Neural progenitor cell (in vitro differentiated cells): ENCODE measurements around the gene SAA2. TPM values are rescaled to one million over a fixed set of nuclear protein-coding genes. Genes with fewer than 3 reads are reported as not detected.

Source experiments
- DNase-seq: peaks from one replicate; pipeline ENCODE4 v3.0.0-alpha.2; 2016; ENCODE audit warnings: low spot score
- H2AFZ ChIP-seq: fragments of 200-600 bp; sonication (generic); replicated peaks from 2 replicates; pipeline ENCODE4 v1.6.1; 2016; ENCODE audit warnings: antibody characterized with exemption
- H3F3A ChIP-seq: fragments of 200-600 bp; sonication (generic); 2 replicates; pipeline ENCODE4 v1.6.1; 2016; ENCODE audit warnings: antibody characterized with exemption, low read depth
- H3K27ac ChIP-seq: fragments of 200-600 bp; sonication (generic); 2 replicates; pipeline ENCODE4 v1.5.1; 2016; ENCODE audit warnings: mild to moderate bottlenecking
- H3K27me3 ChIP-seq: fragments of 200-600 bp; sonication (generic); 2 replicates; pipeline ENCODE4 v1.6.1; 2016; ENCODE audit warnings: mild to moderate bottlenecking, moderate library complexity
- H3K36me3 ChIP-seq: fragments of 200-600 bp; sonication (generic); 2 replicates; pipeline ENCODE4 v1.5.1; 2016
- H3K4me1 ChIP-seq: fragments of 200-600 bp; sonication (generic); 2 replicates; pipeline ENCODE4 v1.6.1; 2016; ENCODE audit warnings: mixed run types
- H3K4me2 ChIP-seq: fragments of 200-600 bp; sonication (generic); 2 replicates; pipeline ENCODE4 v1.6.1; 2016
- H3K4me3 ChIP-seq: fragments of 200-600 bp; sonication (generic); 2 replicates; pipeline ENCODE4 v1.5.1; 2016
- H3K79me2 ChIP-seq: fragments of 200-600 bp; sonication (generic); 2 replicates; pipeline ENCODE4 v1.6.1; 2016; ENCODE audit warnings: low read depth
- H3K9ac ChIP-seq: fragments of 200-600 bp; sonication (generic); 2 replicates; pipeline ENCODE4 v1.6.1; 2016
- H3K9me3 ChIP-seq: fragments of 200-600 bp; sonication (generic); 2 replicates; pipeline ENCODE4 v1.5.1; 2016; ENCODE audit warnings: low read depth
- H4K20me1 ChIP-seq: fragments of 200-600 bp; sonication (generic); 2 replicates; pipeline ENCODE4 v1.6.1; 2016; ENCODE audit warnings: low read depth
- H3K27ac Mint-ChIP-seq: 3 replicates; pipeline ENCODE4 v1.8.0; 2021; ENCODE audit warnings: mixed read lengths
- H3K27me3 Mint-ChIP-seq: 2 replicates; pipeline ENCODE4 v1.8.0; 2022; ENCODE audit warnings: low read depth, mild to moderate bottlenecking, inconsistent platforms, moderate library complexity, mixed read lengths; ENCODE audit not compliant: insufficient read depth
- H3K36me3 Mint-ChIP-seq: 3 replicates; pipeline ENCODE4 v1.8.0; 2021; ENCODE audit warnings: mixed read lengths
- H3K4me1 Mint-ChIP-seq: 3 replicates; pipeline ENCODE4 v1.8.0; 2021; ENCODE audit warnings: mixed read lengths
- H3K4me3 Mint-ChIP-seq: 3 replicates; pipeline ENCODE4 v1.8.0; 2021; ENCODE audit warnings: mild to moderate bottlenecking, moderate library complexity, mixed read lengths
- H3K9me3 Mint-ChIP-seq: 3 replicates; pipeline ENCODE4 v1.8.0; 2020; ENCODE audit warnings: mixed read lengths
- EZH2 ChIP-seq: fragments of 200-600 bp; sonication (generic); IDR thresholded peaks from 2 replicates; pipeline ENCODE4 v1.6.1; 2017; ENCODE audit warnings: antibody characterized with exemption, mild to moderate bottlenecking, moderate library complexity
- EZH2phosphoT487 ChIP-seq: fragments of 200-600 bp; sonication (generic); IDR thresholded peaks from 2 replicates; pipeline ENCODE4 v1.6.1; 2017; ENCODE audit warnings: antibody characterized with exemption
- total RNA-seq: library from RNA; depleted of rRNA; stranded (reverse); fragments of >200 nt; gene quantifications from 2 replicates; pipeline ENCODE4 v1.2.3, GENCODE V29; 2015; ENCODE audit warnings: low replicate concordance
- TF ChIP-seq, protein P1 (sequence below): fragments of 200-600 bp; sonication (generic); IDR thresholded peaks from 2 replicates; pipeline ENCODE4 v1.5.1; 2017; ENCODE audit warnings: antibody characterized with exemption, mild to moderate bottlenecking

The SAA2 gene
- total RNA-seq, 1 donor from 2014 or later: not detected

DNA sequence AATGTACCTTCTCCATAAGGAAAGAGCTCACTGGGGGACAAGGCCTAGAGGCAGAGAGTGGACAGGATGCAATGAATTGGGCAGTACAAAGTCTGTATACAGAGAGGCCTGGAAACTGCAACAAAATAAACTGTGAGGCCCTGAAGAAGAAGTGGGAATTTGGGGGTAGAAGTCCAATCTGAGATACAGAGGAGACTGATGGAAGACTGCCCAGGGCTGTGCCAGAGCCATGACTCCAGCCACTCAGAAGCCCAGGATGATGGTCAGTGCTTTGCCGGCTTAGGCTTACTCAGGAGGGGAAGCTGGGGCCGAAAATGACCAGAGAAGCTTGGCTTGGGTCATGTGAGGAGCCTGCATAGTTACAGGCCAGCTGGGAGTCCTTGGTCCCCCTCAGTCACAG, 17.6 kb downstream of the SAA2 start:
- H3K27me3 Mint-ChIP-seq: no peaks in the 10 kb centered on the region

DNA sequence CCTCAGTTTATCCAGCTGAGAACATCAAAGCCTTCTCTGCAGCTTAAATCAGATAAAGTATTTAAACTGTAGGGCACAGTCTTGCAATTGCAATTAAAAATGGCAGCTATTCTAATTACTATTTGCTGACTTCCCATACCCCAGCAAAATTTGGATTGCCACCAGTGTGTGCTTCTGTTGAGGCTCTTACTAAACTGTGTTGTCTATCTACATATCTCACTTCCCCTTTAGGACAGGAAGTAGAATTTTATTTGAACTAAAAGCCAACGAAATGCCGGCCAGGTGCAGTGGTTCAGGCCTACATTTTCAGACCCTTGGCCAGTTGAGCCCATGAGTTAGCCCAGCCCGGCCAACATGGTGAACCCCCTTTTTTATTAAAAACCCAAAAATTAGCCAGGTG, 19.0 kb downstream of the SAA2 start:
- no peaks in the 10 kb centered on the region for H3K27me3 ChIP-seq
- no peak overlapping the region for H3K4me2 ChIP-seq
- Mint-ChIP-seq H3K27ac (no peak overlapping the region), H3K9me3 (no peaks in the 10 kb centered on the region), H3K36me3 (no peaks in the 10 kb centered on the region), H3K27me3 (no peaks in the 10 kb centered on the region), H3K4me1 (no peaks in the 10 kb centered on the region), H3K4me3 (no peak overlapping the region)
- no peak overlapping the region for H3K4me3 ChIP-seq
- H2AFZ ChIP-seq: no peak overlapping the region
- TF ChIP-seq EZH2phosphoT487 (no peak), EZH2 (no peak)
- TF ChIP-seq, protein P1, sequence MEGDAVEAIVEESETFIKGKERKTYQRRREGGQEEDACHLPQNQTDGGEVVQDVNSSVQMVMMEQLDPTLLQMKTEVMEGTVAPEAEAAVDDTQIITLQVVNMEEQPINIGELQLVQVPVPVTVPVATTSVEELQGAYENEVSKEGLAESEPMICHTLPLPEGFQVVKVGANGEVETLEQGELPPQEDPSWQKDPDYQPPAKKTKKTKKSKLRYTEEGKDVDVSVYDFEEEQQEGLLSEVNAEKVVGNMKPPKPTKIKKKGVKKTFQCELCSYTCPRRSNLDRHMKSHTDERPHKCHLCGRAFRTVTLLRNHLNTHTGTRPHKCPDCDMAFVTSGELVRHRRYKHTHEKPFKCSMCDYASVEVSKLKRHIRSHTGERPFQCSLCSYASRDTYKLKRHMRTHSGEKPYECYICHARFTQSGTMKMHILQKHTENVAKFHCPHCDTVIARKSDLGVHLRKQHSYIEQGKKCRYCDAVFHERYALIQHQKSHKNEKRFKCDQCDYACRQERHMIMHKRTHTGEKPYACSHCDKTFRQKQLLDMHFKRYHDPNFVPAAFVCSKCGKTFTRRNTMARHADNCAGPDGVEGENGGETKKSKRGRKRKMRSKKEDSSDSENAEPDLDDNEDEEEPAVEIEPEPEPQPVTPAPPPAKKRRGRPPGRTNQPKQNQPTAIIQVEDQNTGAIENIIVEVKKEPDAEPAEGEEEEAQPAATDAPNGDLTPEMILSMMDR: no peak
- no peaks in the 10 kb centered on the region for H3F3A ChIP-seq
- no peak overlapping the region for H3K9ac ChIP-seq
- H3K9me3 ChIP-seq: no peaks in the 10 kb centered on the region
- H3K27ac ChIP-seq: no peak overlapping the region
- H3K36me3 ChIP-seq: no peaks in the 10 kb centered on the region
- H4K20me1 ChIP-seq: no peaks in the 10 kb centered on the region
- no peak for DNase-seq
- H3K79me2 ChIP-seq: no peaks in the 10 kb centered on the region
- no peaks in the 10 kb centered on the region for H3K4me1 ChIP-seq

More for the DNA sequence above, 17.6 kb downstream of the SAA2 start:
- Histone ChIP-seq H3F3A (no peaks in the 10 kb centered on the region), H3K4me1 (no peaks in the 10 kb centered on the region), H3K9ac (no peak overlapping the region), H2AFZ (no peak overlapping the region), H3K4me3 (no peak overlapping the region), H3K27ac (no peak overlapping the region), H3K27me3 (no peaks in the 10 kb centered on the region), H3K4me2 (no peak overlapping the region), H3K36me3 (no peaks in the 10 kb centered on the region), H4K20me1 (no peaks in the 10 kb centered on the region), H3K9me3 (no peaks in the 10 kb centered on the region), H3K79me2 (no peaks in the 10 kb centered on the region)
- TF ChIP-seq EZH2: no peak
- TF ChIP-seq, protein P1: no peak
- Mint-ChIP-seq H3K9me3 (no peaks in the 10 kb centered on the region), H3K36me3 (no peaks in the 10 kb centered on the region), H3K27ac (no peak overlapping the region), H3K4me3 (no peak overlapping the region), H3K4me1 (no peaks in the 10 kb centered on the region)
- no peak for DNase-seq

DNA sequence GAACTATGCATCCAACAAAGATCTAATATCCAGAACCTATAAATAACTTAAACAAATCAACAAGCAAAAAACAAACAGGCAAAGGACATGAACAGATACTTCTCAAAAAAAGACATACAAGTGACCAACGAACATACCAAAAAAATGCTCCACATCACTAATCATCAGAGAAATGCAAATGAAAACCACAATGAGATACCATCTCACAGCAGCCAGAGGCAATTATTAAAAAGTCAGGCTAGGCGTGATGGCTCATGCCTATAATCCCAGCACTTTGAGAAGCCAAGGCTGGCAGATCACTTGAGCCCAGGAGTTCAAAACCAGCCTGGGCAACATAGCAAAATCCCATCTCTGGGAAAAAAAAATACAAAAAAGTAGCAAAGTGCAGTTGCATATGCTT, 22.6 kb downstream of the SAA2 start:
- H3F3A ChIP-seq: no peaks in the 10 kb centered on the region
- H3K79me2 ChIP-seq: no peaks in the 10 kb centered on the region
- H2AFZ ChIP-seq: no peak overlapping the region
- H3K4me2 ChIP-seq: no peak overlapping the region
- Mint-ChIP-seq H3K36me3 (no peaks in the 10 kb centered on the region), H3K9me3 (peaks cover 2% of the 10 kb centered on the region), H3K27ac (no peak overlapping the region), H3K4me3 (no peak overlapping the region), H3K27me3 (peaks cover 5% of the 10 kb centered on the region), H3K4me1 (no peaks in the 10 kb centered on the region)
- no peaks in the 10 kb centered on the region for H3K36me3 ChIP-seq
- H3K9ac ChIP-seq: no peak overlapping the region
- H3K4me3 ChIP-seq: no peak overlapping the region
- no peaks in the 10 kb centered on the region for H3K27me3 ChIP-seq
- no peaks in the 10 kb centered on the region for H3K4me1 ChIP-seq
- no peaks in the 10 kb centered on the region for H4K20me1 ChIP-seq
- no peak for DNase-seq
- H3K27ac ChIP-seq: no peak overlapping the region
- no peaks in the 10 kb centered on the region for H3K9me3 ChIP-seq
- TF ChIP-seq EZH2 (no peak), EZH2phosphoT487 (no peak)
- TF ChIP-seq, protein P1: no peak
